HepG2 (cell line): ENCODE data around the gene SYNPR. TPM values are rescaled to one million over a fixed set of nuclear protein-coding genes. Genes with fewer than 3 reads are reported as not detected.

ENCODE experiments used
- ATAC-seq: fragments of 200-7000 bp; cut with Tn5 transposase; 3 replicates; pipeline ENCODE4 v1.9.1; 2020; ENCODE audit warnings: mild to moderate bottlenecking, moderate library complexity
- BruUV-seq: library from RNA; stranded (reverse); fragments of 400-500 nt; replicated peaks from 2 replicates; lab custom pipeline; 2021; lab: Mats Ljungman, UMichigan
- CTCF ChIA-PET: fragments of 300-600 bp; formaldehyde crosslinking; extraction: SDS; loops from one replicate; lab custom pipeline; 2021; ENCODE audit warnings: low total read pairs, inconsistent platforms, low intra/inter-chr PET ratio; lab: Yijun Ruan, JAX
- POLR2A ChIA-PET: fragments of 350-600 bp; sonication (Branson Sonifier 250); formaldehyde crosslinking; loops from one replicate; lab custom pipeline; 2020; ENCODE audit warnings: antibody characterized with exemption, inconsistent platforms; lab: Yijun Ruan, JAX
- DNase-seq: peaks from one replicate; pipeline ENCODE4 v3.0.0-alpha.2; 2015; ENCODE audit warnings: low spot score
- FAIRE-seq: peaks from 3 replicates; lab custom pipeline; 2011; peaks lifted over from hg19 to GRCh38; lab: Jason Lieb, UNC
- H2AFZ ChIP-seq: one replicate; pipeline ENCODE4 v1.6.1; 2011; ENCODE audit warnings: low read length, inconsistent platforms
- H3K27ac ChIP-seq: fragments of 300-600 bp; 3 replicates; pipeline ENCODE4 v1.8.0; 2011; ENCODE audit warnings: mixed run types, mild to moderate bottlenecking, mixed read lengths, low read length, inconsistent platforms; ENCODE audit not compliant: insufficient read depth; ENCODE audit errors: extremely low read length
- H3K27me3 ChIP-seq, 2 experiments: fragments of 200-600 bp in 1 of 2; 2 replicates in 1 of 2; 3 replicates in 1 of 2; pipeline versions ENCODE4 v1.6.0 to v1.8.0; 2011; ENCODE audit warnings: low read length in 2 of 2, mild to moderate bottlenecking in 2 of 2, moderate library complexity in 2 of 2, inconsistent platforms in 1 of 2; ENCODE audit not compliant: insufficient read depth in 2 of 2, control insufficient read depth in 1 of 2
- H3K36me3 ChIP-seq, 2 experiments: fragments of 200-600 bp in 1 of 2; replicated peaks in 1 of 2; 2 replicates in 1 of 2; 3 replicates in 1 of 2; pipeline versions ENCODE4 v1.5.1 to v1.8.0; 2011; ENCODE audit warnings: low read length in 2 of 2, inconsistent platforms in 1 of 2; ENCODE audit not compliant: insufficient read depth in 2 of 2, control insufficient read depth in 1 of 2
- H3K4me1 ChIP-seq: 2 replicates; pipeline ENCODE4 v1.5.1; 2012; ENCODE audit warnings: low read length, inconsistent platforms; ENCODE audit not compliant: insufficient read depth
- H3K4me2 ChIP-seq: 2 replicates; pipeline ENCODE4 v1.6.0; 2011; ENCODE audit warnings: low read depth, low read length, inconsistent platforms
- H3K4me3 ChIP-seq, 3 experiments: fragments of 200-600 bp in 1 of 3; sonication (generic), shearing (Covaris generic) in 1 of 3; replicated peaks in 1 of 3; 2 replicates each; pipeline ENCODE4 v1.5.1; 2011 to 2016; ENCODE audit warnings: low read length in 3 of 3, inconsistent platforms in 2 of 3, low read depth in 2 of 3, mild to moderate bottlenecking in 2 of 3, control low read depth in 1 of 3, mixed read lengths in 1 of 3; ENCODE audit not compliant: insufficient read depth in 1 of 3
- H3K79me2 ChIP-seq: one replicate; pipeline ENCODE4 v1.6.1; 2011; ENCODE audit warnings: low read length, inconsistent platforms; ENCODE audit not compliant: insufficient read depth
- H3K9ac ChIP-seq: 2 replicates; pipeline ENCODE4 v1.6.0; 2011; ENCODE audit warnings: mild to moderate bottlenecking, low read depth, low read length, inconsistent platforms; ENCODE audit not compliant: insufficient read depth
- H3K9me3 ChIP-seq: 2 replicates; pipeline ENCODE4 v1.5.1; 2012; ENCODE audit warnings: mild to moderate bottlenecking, low read length
- H4K20me1 ChIP-seq: 2 replicates; pipeline ENCODE4 v1.6.0; 2011; ENCODE audit warnings: inconsistent platforms, mild to moderate bottlenecking, low read length, moderate library complexity; ENCODE audit not compliant: insufficient read depth
- KLF11 ChIP-seq: IDR thresholded peaks from 2 replicates; pipeline ENCODE4 v1.6.1; 2016; ENCODE audit warnings: missing compliant biosample characterization
- PRDM10 ChIP-seq: sonication (generic); formaldehyde crosslinking; IDR thresholded peaks from 2 replicates; pipeline ENCODE4 v1.4.0; 2020; ENCODE audit warnings: low read depth, missing genetic modification reagents
- SIX4 ChIP-seq: sonication (generic); formaldehyde crosslinking; IDR thresholded peaks from 2 replicates; pipeline ENCODE4 v1.4.0; 2020; ENCODE audit warnings: missing genetic modification reagents
- U2AF2 ChIP-seq: fragments of 200-400 bp; formaldehyde crosslinking; IDR thresholded peaks from 2 replicates; pipeline ENCODE4 v1.6.1; 2017; ENCODE audit warnings: low read depth, mild to moderate bottlenecking, low read length
- UBTF ChIP-seq: sonication (generic); formaldehyde crosslinking; IDR thresholded peaks from 2 replicates; pipeline ENCODE4 v1.4.0; 2020; ENCODE audit warnings: mild to moderate bottlenecking, missing genetic modification reagents
- ZNF704 ChIP-seq: sonication (generic); formaldehyde crosslinking; IDR thresholded peaks from 2 replicates; pipeline ENCODE4 v1.8.1; 2023; ENCODE audit warnings: mild to moderate bottlenecking, inconsistent platforms, moderate library complexity, missing genetic modification reagents, borderline replicate concordance
- ZNF749 ChIP-seq: sonication (generic); formaldehyde crosslinking; IDR thresholded peaks from 2 replicates; pipeline ENCODE4 v1.8.0; 2022; ENCODE audit warnings: mild to moderate bottlenecking, missing genetic modification reagents, moderate library complexity, borderline replicate concordance
- WGBS: methylation state at CpG from one replicate; pipeline ENCODE4 v1.1.6; 2017; ENCODE audit warnings: low lambda C conversion rate; 5-methylcytosine and 5-hydroxymethylcytosine counted together
- in situ Hi-C: cut with HindIII; loops from 2 replicates; pipeline ENCODE4 v1.10.0; 2017; ENCODE audit warnings: low pct_unique_long_range_greater_than_20kb; ENCODE audit not compliant: extremely low pct_ligation_motif_present
- intact Hi-C: fragments of 100-400 bp; cut with micrococcal nuclease; formaldehyde crosslinking; loops from one replicate; pipeline ENCODE4 v1.10.0; 2022; ENCODE audit not compliant: unreplicated experiment
- polyA plus RNA-seq, 8 experiments: library from polyadenylated mRNA; depleted of rRNA in 3 of 8; stranded (reverse) in 7 of 8; unstranded in 1 of 8; fragments of >200 nt; fragmentation: Illumina TruSeq in 4 of 8; extraction: Trizol in 4 of 8; gene quantifications; 2 replicates each; pipeline versions ENCODE4 v1.2.1 to v1.2.3, GENCODE V29; 2011 to 2016; ENCODE audit warnings: low read depth in 4 of 8, missing spikeins in 1 of 8, mixed read lengths in 1 of 8; ENCODE audit not compliant: insufficient read depth in 1 of 8
- total RNA-seq, 5 experiments: library from RNA; depleted of rRNA; stranded (reverse); fragments of >200 nt; fragmentation: Illumina TruSeq; extraction: Trizol; gene quantifications; 2 replicates each; pipeline ENCODE4 v1.2.3, GENCODE V29; 2016; ENCODE audit warnings: low read depth in 1 of 5

The SYNPR gene
- total and polyA plus RNA-seq, 2 of the 13 experiments (the other 11 are each of a cell fraction or from before 2014, with no cell fraction given): 0.04 TPM; not detected in 1

GRCh38 chr3:63352008-63352279 lies 73.8 kb downstream of the SYNPR start:
- no peak for ATAC-seq
- TF ChIP-seq KLF11 (no peak), U2AF2 (no peak), ZNF749 (CRISPR knock-in tag) (no peak), PRDM10 (CRISPR knock-in tag) (no peak), SIX4 (CRISPR knock-in tag) (no peak), UBTF (CRISPR knock-in tag) (no peak), ZNF704 (CRISPR knock-in tag) (no peak)
- no peaks in the 10 kb centered on the region for H3K4me1 ChIP-seq
- BruUV-seq: no TSS peak
- POLR2A ChIA-PET: no interaction called here
- H3K79me2 ChIP-seq: no peaks in the 10 kb centered on the region
- no peak for FAIRE-seq
- no peak overlapping the region for H3K27ac ChIP-seq
- WGBS: 0% methylated on average over 2 of the region's 2 CpGs
- intact Hi-C loops: loop anchor here (10.0 kb wide), 1 partner anchor 313 kb away; no protein-coding TSS in a partner anchor
- in situ Hi-C loops: loop anchor here (5.0 kb wide), 1 partner anchor 465 kb away; the partner anchor contains the start of gene C3orf49
- peaks cover 1 to 3% of the 10 kb centered on the region in 2 experiments; a peak in 1 of 5 replicates for H3K27me3 ChIP-seq
- CTCF ChIA-PET: interaction anchor here (1.7 kb wide), 1 partner anchor 467 kb away, joined by 19 read pairs; the partner anchor contains the start of gene C3orf49
- no peak overlapping the region for H3K9ac ChIP-seq
- no peak for DNase-seq
- H4K20me1 ChIP-seq: no peaks in the 10 kb centered on the region
- H2AFZ ChIP-seq: no peak overlapping the region
- no peaks in the 10 kb centered on the region for H3K9me3 ChIP-seq
- no peaks in the 10 kb centered on the region for H3K36me3 ChIP-seq
- no peak overlapping the region for H3K4me2 ChIP-seq
- H3K4me3 ChIP-seq: no peak overlapping the region
